ENCODE measurements around the gene POFUT1. TPM values are rescaled to one million over a fixed set of nuclear protein-coding genes. Genes with fewer than 3 reads are reported as not detected.
"Not testable (repeated sequence)": the region's sequence is repeated elsewhere in the genome, so short reads cannot be mapped to it uniquely, and the experiment has no call there.

POFUT1 gene
- total and polyA plus RNA-seq, 9 of the 15 experiments (the other 6 are each of a cell fraction or from before 2014, with no cell fraction given) = 3.5 to 44.7 (median 23.5) TPM

- DNase-seq (ENCODE audit: extremely low read depth in 1 of 4, low spot score in 3 of 4); intact Hi-C loops (cut with micrococcal nuclease); H3K27ac ChIP-seq (ENCODE audit: extremely low read depth, low read depth, low read length); ATAC-seq; FAIRE-seq; H3K9me1 ChIP-seq (ENCODE audit: control insufficient read depth, insufficient read depth, low read length); H3K9ac ChIP-seq (ENCODE audit: insufficient read depth in 1 of 2, low read depth in 2 of 2, low read length in 2 of 2); BruUV-seq (replicated peaks); H2AFZ ChIP-seq (ENCODE audit: low read depth, low read length); in situ Hi-C loops (cut with MboI); H3K4me3 ChIP-seq; H3K79me2 ChIP-seq (ENCODE audit: control insufficient read depth, insufficient read depth, low read length); H3K27me3 ChIP-seq (ENCODE audit: control insufficient read depth in 2 of 2, insufficient read depth in 2 of 2, low read length in 2 of 2); H3K4me2 ChIP-seq (ENCODE audit: insufficient read depth, low read length); H4K20me1 ChIP-seq (replicated peaks; ENCODE audit: control insufficient read depth, insufficient read depth, low read length); POLR2A ChIA-PET; H3K4me1 ChIP-seq (replicated peaks in 1 of 2; ENCODE audit: control insufficient read depth in 2 of 2, insufficient read depth in 2 of 2, low read length in 2 of 2); CTCF ChIA-PET (ENCODE audit: low intra/inter-chr PET ratio); H3K36me3 ChIP-seq (ENCODE audit: control insufficient read depth, insufficient read depth, low read length); H3K9me3 ChIP-seq (replicated peaks; ENCODE audit: control insufficient read depth, insufficient read depth, low read depth, low read length): not testable (repeated sequence)
- peak; percentile 54; the same call in 1 of the 2 replicates for TF ChIP-seq ZFP1 (CRISPR knock-in tag; IDR thresholded peaks at IDR 0.05)
- WGBS (ENCODE audit: insufficient coverage, low coverage, missing lambda C conversion rate) = 14% methylated on average over 3 of the region's 3 CpGs
These were observed 67.5 kb downstream of the POFUT1 start for GRCh38 chr20:32275163-32275562.

- peak within 1 kb of the TSS; percentile 63 to 92 for H3K9ac ChIP-seq (ENCODE audit: insufficient read depth in 1 of 2, low read depth in 2 of 2, low read length in 2 of 2)
- POLR2A ChIA-PET = interaction anchor here (0.7 to 0.8 kb wide), 2 partner anchors 9 to 13 kb away, joined by 4 to 6 read pairs; no protein-coding TSS in a partner anchor
- H3K27ac ChIP-seq (ENCODE audit: extremely low read depth, low read depth, low read length) = peak within 1 kb of the TSS; percentile 47
- H2AFZ ChIP-seq (ENCODE audit: low read depth, low read length) = peak within 1 kb of the TSS; percentile 99
- in situ Hi-C loops (cut with MboI) = no loop called here
- H3K79me2 ChIP-seq (ENCODE audit: control insufficient read depth, insufficient read depth, low read length) = peaks cover 7% of the 10 kb centered on the region; the same call in 1 of the 3 replicates
- H3K4me1 ChIP-seq (replicated peaks in 1 of 2; ENCODE audit: control insufficient read depth in 2 of 2, insufficient read depth in 2 of 2, low read length in 2 of 2) = peaks cover 6 to 10% of the 10 kb centered on the region in 2 experiments; a peak in 3 of 5 replicates
- H3K27me3 ChIP-seq (ENCODE audit: control insufficient read depth in 2 of 2, insufficient read depth in 2 of 2, low read length in 2 of 2) = no peaks in the 10 kb centered on the region
- no peaks in the 10 kb centered on the region for H4K20me1 ChIP-seq (replicated peaks; ENCODE audit: control insufficient read depth, insufficient read depth, low read length)
- peak; percentile 83 for FAIRE-seq
- peaks cover 4% of the 10 kb centered on the region; the same call in 1 of the 3 replicates for H3K36me3 ChIP-seq (ENCODE audit: control insufficient read depth, insufficient read depth, low read length)
- H3K4me2 ChIP-seq (ENCODE audit: insufficient read depth, low read length) = peak within 1 kb of the TSS; percentile 92
- CTCF ChIA-PET (ENCODE audit: low intra/inter-chr PET ratio) = no interaction called here
- intact Hi-C loops (cut with micrococcal nuclease) = no loop called here
- ATAC-seq = peak; percentile 98
- no peaks in the 10 kb centered on the region for H3K9me1 ChIP-seq (ENCODE audit: control insufficient read depth, insufficient read depth, low read length)
- no peaks in the 10 kb centered on the region; the same call in 1 of the 2 replicates for H3K9me3 ChIP-seq (replicated peaks; ENCODE audit: control insufficient read depth, insufficient read depth, low read depth, low read length)
- WGBS (ENCODE audit: insufficient coverage, low coverage, missing lambda C conversion rate) = 7% methylated on average over 43 of the region's 62 CpGs
- no TSS peak for BruUV-seq (replicated peaks)
- peak within 1 kb of the TSS; percentile 97 for H3K4me3 ChIP-seq
- DNase-seq (ENCODE audit: extremely low read depth in 1 of 4, low spot score in 3 of 4) = peak; percentile 93 to 95 (median 94)
- TF ChIP-seq HMG20B (CRISPR knock-in tag; IDR thresholded peaks at IDR 0.05) (no peak), MNT (conservative IDR thresholded peaks at IDR 0.05) (peak in 1 of 2 experiments; percentile 53; a peak in 1 of 4 replicates), E4F1 (CRISPR knock-in tag; IDR thresholded peaks at IDR 0.05; ENCODE audit: borderline replicate concordance) (0 out of 2 replicates have a peak, but pooled peaks have one; percentile 37), DIDO1 (tag; IDR thresholded peaks at IDR 0.05; ENCODE audit: low read depth) (peak; percentile 42; the same call in 1 of the 2 replicates), CHCHD3 (CRISPR knock-in tag; IDR thresholded peaks at IDR 0.05) (no peak), NUFIP1 (IDR thresholded peaks at IDR 0.05; ENCODE audit: partially characterized antibody) (no peak)
These were observed 69.9 kb downstream of the POFUT1 start, which contains the start of gene KIF3B for GRCh38 chr20:32277361-32278198. Gene KIF3B (plus strand): TSS chr20:32277651. CDS start chr20:32309778, 32,127 bp downstream.

Data from K562 (cell line).